ENCODE results near the gene SORBS1.

Gene SORBS1

DNA sequence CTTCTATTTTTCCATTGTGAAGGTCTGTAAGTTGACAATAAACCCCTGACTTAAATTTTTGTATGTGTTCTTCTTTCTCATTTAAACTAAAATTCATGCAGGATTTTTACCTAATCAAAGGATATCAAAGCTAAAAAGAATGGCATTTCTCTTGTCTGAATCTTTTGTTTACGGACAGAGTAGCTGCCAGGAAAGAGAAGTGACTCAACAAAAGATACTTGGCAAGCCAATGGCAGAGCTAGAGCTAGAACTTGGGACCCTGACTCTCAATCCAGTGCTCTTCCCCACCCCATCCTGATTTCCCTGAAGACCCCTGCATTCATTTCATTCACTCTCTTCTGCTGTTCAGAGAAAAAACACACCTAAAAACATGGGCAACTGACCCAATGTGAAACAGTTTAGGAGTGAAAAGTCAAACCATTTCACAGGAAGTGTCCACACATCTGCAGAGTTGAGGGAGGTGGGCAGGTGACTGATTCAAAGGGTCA, 230.2 kb downstream of the SORBS1 start:
- DNase-seq (ENCODE audit: extremely low read depth in 1 of 2, low read depth in 1 of 2), result no peak

DNA sequence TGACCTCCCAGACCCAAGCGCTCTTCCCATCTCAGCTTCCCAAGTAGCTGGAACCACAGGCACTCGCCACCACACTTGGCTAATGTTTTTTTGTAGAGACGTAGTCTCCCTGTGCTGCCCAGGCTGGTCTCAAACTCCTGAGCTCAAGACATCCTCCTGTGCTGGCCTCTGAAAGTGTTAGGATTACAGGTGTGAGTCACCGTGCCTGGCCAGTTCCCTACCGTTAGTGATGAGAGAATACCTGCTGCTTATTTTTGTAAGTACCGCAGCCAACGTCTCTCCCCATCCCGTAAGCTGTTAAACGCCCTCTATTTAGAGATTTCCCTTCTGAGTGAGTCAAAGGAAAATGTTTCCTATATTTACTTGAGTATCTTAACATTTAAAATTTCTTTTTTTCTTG, 231.9 kb downstream of the SORBS1 start:
- DNase-seq (ENCODE audit: extremely low read depth in 1 of 2, low read depth in 1 of 2), result no peak

DNA sequence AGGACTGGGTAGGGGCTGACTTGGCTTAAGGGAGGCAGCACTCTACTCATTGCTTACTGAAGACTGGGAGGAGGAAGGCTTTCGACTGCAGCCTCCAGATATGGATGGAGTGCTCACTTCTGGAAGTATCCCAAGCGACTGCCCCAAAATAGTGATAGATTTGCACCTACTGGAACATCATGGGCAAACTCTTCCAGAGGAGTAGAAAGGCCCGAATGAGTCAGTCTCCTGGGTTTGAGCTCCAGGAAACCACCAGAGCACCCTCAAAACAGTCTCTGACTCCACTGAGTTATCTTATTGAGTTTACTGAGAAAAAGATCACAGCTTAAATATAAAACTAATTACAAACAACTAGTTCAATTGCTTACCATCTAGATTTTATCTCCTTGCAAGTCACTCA, 233.2 kb downstream of the SORBS1 start:
- DNase-seq (ENCODE audit: extremely low read depth in 1 of 2, low read depth in 1 of 2), result no peak

GRCh38 chr10:95327367-95327766, 233.8 kb downstream of the SORBS1 start:
- no peak for DNase-seq (ENCODE audit: extremely low read depth in 1 of 2, low read depth in 1 of 2)

DNA sequence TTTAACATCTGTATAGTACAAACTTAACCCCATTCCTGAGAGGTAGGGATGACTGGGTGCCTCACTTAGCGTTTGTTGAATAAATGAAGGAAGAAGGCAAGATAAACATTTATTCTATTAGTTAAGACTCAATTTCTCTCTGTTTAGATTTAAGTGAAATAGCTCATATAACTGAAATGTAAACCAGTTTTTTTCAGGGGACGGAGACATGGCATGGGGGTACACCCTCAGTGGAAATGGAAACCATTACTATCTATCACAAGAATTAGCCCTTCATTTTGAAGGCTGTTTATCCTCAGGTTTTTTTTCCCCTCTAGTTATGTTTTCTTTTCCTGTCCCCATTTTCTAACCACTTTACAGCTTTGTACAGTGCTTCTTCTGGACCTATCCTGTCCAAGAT, 234.8 kb downstream of the SORBS1 start:
- DNase-seq (ENCODE audit: extremely low read depth in 1 of 2, low read depth in 1 of 2), result no peak

- no peak for DNase-seq (ENCODE audit: extremely low read depth in 1 of 2, low read depth in 1 of 2)
Observed at GRCh38 chr10:95325863-95326262, 235.3 kb downstream of the SORBS1 start.

GRCh38 chr10:95324436-95325268, 236.5 kb downstream of the SORBS1 start:
- DNase-seq (ENCODE audit: extremely low read depth in 1 of 2, low read depth in 1 of 2), result no peak

DNA sequence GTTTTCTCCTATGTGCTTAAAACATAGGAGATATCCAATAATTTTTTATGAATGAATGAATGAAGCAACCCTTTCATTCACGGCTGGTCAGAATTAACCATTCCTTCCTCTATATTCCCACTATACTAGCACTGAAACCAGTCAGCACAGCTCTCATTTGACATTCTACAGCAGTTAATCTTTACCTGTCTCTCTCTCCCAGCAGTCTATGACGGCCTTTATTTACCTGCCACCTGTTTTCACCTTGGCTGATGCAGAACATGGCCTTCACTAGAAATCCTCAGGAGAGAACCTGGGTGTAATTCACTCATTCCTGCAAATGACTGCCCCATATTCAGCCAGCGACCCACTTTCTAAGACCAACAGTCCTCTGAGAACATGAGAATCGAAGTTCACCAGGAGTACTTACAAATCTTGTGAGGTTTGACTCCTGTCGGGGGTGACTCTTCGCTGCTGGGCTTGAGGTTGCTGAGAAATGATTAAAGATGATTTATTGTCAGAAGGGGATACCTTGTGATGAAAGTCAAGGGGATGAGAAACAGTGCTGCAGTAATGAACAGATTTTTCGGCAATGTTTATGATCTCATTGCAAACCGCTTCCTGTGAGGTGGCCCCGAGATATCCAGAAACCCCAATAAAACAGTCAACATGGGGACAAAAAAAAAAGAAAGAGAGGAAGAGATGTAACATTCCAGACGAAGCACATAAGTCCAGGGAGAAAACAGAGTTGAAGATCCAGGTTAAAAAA, 239.4 kb downstream of the SORBS1 start:
- no peak for DNase-seq (ENCODE audit: extremely low read depth in 1 of 2, low read depth in 1 of 2)

DNA sequence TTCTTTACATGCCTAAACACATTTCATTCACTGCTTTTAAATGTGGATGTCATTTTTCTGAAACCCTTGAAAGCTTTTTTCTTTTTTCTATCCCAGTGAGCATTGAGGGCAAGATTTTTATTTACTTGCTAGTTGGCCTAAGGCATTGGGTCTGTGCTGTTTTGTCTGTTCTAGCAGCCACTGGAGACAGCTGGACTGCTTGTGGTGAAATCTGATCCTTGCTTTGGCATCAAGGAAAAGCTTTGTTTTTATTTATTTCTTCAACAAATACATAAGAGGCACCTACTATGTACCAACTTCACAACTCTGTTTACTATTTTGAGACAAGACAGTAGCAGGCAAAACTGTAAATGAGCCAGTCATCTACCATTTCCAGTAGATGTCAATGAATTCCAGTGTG, 241.9 kb downstream of the SORBS1 start:
- DNase-seq (ENCODE audit: extremely low read depth in 1 of 2, low read depth in 1 of 2), result no peak

- no peak for DNase-seq (ENCODE audit: extremely low read depth in 1 of 2, low read depth in 1 of 2)
Observed at GRCh38 chr10:95315509-95315908, 245.7 kb downstream of the SORBS1 start.

- DNase-seq (ENCODE audit: extremely low read depth in 1 of 2, low read depth in 1 of 2), result no peak
Observed at GRCh38 chr10:95314192-95314918, 246.8 kb downstream of the SORBS1 start.

- DNase-seq (ENCODE audit: extremely low read depth in 1 of 2, low read depth in 1 of 2), result no peak
Observed at GRCh38 chr10:95312986-95313495, 248.1 kb downstream of the SORBS1 start.

DNA sequence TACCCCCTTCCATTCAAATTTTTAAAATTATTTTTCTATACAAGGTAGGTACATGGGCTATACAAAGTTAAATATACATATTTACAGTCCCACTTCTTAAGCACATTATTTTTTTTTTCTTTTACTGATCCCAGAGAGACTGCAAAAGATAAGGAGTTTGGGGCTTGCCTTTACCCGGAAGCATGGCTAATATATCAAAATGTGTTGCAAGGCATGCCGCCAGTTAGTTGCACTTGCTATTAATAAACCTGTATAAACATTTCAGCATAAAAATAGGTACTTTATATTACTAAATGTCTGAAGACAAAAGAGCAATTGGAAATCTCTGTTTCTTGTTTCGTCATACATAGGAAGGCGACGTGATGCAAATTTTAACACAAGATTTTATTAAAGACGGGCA, 248.9 kb downstream of the SORBS1 start:
- DNase-seq (ENCODE audit: extremely low read depth in 1 of 2, low read depth in 1 of 2), result no peak

GRCh38 chr10:95309958-95310357, 251.2 kb downstream of the SORBS1 start:
- no peak for DNase-seq (ENCODE audit: extremely low read depth in 1 of 2, low read depth in 1 of 2)

DNA sequence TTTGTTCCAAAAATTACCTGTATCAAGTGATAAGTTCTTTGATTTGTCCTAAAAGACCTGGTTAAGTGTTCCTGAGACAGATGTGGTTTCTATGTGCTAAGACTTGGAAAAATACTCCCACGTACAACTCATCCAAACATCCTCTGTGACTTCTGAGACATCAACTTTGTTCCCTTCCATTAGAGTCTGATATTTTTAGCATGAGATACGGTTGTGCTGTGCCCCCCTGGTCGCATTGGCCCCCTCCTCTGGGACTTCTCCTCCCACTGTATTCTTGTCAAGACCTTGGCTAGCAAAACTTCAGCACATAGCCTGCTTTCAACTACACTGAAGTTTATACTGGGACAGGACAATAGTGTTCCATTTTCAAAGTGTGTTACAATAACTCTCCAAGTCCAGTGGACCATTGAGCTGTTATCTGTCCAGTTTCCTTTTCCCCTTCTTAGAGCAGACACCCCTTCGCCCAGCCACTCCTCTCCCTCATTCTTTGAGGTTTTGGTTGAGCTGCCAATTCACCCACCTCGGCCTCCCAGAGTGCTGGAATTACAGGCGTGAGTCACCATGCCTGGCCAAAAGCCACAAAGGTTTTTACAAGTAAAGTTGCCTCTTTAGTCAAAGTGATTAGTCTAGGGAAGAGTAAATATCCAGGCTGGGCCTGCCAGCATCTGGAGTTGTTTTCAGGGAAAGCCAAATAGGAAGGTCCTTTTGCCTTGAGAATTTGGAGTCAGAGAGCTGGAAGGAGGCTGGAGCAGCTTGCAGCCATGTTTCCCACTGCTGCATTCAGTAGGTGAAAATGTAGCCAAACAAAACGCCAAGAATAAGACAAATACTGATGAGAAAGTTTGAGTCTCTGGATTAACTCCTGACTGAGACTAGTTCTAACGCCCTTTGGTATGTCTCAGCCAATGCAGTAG, 252.5 kb downstream of the SORBS1 start:
- DNase-seq (ENCODE audit: extremely low read depth in 1 of 2, low read depth in 1 of 2), result no peak

- no peak for DNase-seq (ENCODE audit: extremely low read depth in 1 of 2, low read depth in 1 of 2)
Observed at GRCh38 chr10:95306851-95307250, 254.3 kb downstream of the SORBS1 start.

DNA sequence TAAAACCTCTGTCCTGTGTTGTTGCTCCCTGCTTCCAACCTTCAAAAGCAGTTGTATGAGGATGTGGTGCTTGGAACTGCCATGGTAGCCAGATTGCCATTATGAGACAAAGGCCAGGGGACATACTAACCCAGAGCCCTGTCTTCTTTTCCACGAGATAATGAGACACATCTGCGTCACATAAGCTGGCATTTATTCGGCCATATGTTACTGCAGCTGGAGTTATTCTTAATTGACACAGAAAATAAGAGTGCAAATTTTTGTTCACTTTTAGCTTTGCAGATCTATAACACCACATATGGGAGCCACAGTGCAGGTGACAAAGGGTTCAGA, 254.9 kb downstream of the SORBS1 start:
- DNase-seq (ENCODE audit: extremely low read depth in 1 of 2, low read depth in 1 of 2), result no peak

- no peak for DNase-seq (ENCODE audit: extremely low read depth in 1 of 2, low read depth in 1 of 2)
Observed at GRCh38 chr10:95305606-95306317, 255.4 kb downstream of the SORBS1 start.

DNA sequence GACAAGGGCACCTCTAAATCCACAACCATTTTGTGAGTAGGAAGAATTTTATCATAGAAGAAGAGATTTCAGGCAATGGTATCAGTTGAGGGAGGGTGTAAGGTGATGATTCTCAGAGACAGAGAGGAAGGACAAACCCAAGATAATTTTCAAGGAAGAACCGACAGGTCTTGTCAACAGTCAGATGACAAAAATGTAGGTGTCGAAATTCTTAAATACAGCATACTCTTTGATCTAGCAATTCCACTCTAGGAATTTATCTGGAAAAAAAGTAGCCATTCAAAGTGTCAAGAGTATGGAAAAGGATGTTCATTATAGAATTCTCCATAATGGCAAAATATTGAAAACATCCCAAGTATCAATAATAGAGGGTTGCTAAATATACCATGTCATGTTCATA, 256.2 kb downstream of the SORBS1 start:
- DNase-seq (ENCODE audit: extremely low read depth in 1 of 2, low read depth in 1 of 2), result no peak

DNA sequence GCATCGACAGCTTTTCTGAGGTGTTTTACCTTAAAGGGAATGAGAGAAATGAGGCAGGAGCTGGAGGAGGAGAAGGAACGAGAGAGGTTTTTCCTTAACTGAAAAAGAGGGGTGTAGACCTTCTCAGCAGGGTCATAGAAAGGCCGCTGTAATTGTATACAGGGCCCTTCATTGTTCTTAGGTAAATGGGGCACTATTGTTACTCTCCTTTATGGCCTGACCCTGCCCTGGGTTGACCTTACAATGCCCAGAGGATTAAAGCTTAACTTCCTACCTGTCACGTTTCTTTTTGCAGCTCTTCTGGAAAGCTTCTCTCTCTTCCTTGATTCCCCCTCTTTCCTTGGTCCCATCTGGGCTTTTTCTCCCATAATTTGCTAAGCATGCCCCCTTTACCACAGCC, 256.7 kb downstream of the SORBS1 start:
- no peak for DNase-seq (ENCODE audit: extremely low read depth in 1 of 2, low read depth in 1 of 2)
